ENCODE data around the gene XRN1.

DNA sequence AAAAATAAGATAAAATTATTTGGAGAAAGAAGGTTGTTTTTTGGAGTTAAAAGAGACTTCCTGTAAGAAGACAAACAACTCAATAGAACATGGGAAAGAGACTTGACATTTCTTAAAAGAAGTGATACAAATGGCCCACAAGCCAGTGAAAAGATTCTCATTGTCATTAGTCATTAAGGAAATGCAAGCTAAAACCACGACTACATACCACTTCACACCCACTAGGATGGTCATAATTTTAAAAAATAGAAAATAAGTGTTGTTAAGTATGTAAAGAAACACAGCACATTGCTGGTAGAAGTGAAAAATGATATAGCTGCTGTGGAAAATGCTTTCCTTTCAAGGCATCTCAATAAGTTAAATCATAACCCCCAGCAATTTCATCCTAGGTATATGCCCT, 178.1 kb downstream of the XRN1 start:
- TF ChIP-seq, protein P1, sequence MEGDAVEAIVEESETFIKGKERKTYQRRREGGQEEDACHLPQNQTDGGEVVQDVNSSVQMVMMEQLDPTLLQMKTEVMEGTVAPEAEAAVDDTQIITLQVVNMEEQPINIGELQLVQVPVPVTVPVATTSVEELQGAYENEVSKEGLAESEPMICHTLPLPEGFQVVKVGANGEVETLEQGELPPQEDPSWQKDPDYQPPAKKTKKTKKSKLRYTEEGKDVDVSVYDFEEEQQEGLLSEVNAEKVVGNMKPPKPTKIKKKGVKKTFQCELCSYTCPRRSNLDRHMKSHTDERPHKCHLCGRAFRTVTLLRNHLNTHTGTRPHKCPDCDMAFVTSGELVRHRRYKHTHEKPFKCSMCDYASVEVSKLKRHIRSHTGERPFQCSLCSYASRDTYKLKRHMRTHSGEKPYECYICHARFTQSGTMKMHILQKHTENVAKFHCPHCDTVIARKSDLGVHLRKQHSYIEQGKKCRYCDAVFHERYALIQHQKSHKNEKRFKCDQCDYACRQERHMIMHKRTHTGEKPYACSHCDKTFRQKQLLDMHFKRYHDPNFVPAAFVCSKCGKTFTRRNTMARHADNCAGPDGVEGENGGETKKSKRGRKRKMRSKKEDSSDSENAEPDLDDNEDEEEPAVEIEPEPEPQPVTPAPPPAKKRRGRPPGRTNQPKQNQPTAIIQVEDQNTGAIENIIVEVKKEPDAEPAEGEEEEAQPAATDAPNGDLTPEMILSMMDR (conservative IDR thresholded peaks at IDR 0.05; ENCODE audit: low read depth, low read length), result no peak
- TF ChIP-seq EZH2 (IDR thresholded peaks at IDR 0.05; ENCODE audit: borderline replicate concordance, low read depth, low read length, poor library complexity, severe bottlenecking), result no peak
